GM15510 (cell line): ENCODE measurements around the gene KCNAB2.

Source experiments
- POLR2A ChIP-seq: IDR thresholded peaks from 3 replicates; pipeline ENCODE4 v1.6.1; 2011; ENCODE audit warnings: borderline replicate concordance; ENCODE audit not compliant: insufficient read length; ENCODE audit errors: extremely low read depth

The KCNAB2 gene

DNA sequence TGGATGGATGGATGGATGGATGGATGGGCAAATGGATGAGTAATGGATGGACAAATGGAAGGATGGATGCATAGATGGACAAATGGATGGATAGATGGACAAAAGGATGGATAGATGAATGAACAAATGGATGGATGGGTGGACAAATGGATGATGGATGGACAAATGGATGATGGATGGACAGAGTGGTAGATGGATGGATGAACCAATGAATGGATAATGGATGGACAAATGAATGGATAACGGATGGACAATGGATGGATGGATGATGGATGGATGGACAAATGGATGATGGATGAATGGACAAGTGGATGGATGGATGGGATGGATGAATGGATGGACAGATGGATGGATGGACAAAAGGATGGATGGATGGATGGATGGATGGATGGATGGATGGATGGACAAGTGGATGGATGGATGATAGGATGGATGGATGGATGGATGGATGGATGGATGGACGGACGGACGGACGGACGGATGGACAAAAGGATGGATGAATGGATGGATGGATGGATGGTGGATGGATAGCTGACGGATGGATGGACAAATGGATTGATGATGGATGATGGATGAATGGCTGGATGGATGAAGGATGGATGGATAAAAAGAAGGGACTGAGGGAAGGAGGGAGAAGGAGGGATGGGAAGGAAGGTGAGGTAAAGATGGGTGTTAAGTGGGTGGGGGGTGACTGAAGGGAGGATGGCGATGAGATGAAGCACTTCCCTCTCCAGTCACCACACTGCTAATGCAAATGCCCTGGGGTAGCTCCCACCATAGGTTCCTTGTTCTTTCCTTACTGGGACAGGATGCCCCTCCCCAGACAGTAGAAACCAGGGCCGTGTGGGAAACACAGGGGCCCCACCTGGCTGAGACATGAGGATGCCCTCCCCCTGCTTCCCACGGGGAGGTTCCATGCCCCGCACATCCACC, 104.6 kb downstream of the KCNAB2 start:
- TF ChIP-seq POLR2A: no peak
